Measurements from ENCODE around the gene ISL1.
A peak's percentile ranks its signal among the peaks of the same experiment; 100 is the strongest.

DNA sequence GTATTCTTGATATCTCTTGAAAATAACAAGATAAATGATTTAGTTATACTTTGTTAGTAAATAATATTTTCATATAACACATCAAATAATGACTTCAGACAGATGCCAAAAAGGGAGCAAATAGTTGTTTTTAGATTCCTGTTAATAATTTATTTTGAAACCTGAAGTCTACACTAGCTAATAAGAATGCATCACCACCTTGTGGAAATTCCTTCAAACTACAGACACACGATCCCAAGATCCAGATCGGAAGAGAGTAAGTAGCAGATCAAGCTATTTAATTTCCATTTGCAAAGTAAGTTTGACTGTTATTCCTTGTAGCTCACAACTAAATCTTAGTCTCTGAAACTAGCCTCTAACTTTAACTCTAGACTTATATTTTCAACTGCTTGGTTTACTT is 35.5 kb upstream of the ISL1 start:
- TF ChIP-seq, protein P1, sequence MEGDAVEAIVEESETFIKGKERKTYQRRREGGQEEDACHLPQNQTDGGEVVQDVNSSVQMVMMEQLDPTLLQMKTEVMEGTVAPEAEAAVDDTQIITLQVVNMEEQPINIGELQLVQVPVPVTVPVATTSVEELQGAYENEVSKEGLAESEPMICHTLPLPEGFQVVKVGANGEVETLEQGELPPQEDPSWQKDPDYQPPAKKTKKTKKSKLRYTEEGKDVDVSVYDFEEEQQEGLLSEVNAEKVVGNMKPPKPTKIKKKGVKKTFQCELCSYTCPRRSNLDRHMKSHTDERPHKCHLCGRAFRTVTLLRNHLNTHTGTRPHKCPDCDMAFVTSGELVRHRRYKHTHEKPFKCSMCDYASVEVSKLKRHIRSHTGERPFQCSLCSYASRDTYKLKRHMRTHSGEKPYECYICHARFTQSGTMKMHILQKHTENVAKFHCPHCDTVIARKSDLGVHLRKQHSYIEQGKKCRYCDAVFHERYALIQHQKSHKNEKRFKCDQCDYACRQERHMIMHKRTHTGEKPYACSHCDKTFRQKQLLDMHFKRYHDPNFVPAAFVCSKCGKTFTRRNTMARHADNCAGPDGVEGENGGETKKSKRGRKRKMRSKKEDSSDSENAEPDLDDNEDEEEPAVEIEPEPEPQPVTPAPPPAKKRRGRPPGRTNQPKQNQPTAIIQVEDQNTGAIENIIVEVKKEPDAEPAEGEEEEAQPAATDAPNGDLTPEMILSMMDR (IDR thresholded peaks at IDR 0.05), result peak; percentile 18; the same call in 1 of the 2 replicates
- TF ChIP-seq SIN3A (IDR thresholded peaks at IDR 0.05; ENCODE audit: borderline replicate concordance, insufficient read depth, low read depth, low read length), result no peak
